Fibroblast of peridontal ligament (primary cell): ENCODE measurements around the gene DNAJB1.

Experiments used
- DNase-seq: peaks from one replicate; pipeline ENCODE4 v3.0.0-alpha.2; 2010; ENCODE audit errors: extremely low read depth

DNAJB1 gene

DNA sequence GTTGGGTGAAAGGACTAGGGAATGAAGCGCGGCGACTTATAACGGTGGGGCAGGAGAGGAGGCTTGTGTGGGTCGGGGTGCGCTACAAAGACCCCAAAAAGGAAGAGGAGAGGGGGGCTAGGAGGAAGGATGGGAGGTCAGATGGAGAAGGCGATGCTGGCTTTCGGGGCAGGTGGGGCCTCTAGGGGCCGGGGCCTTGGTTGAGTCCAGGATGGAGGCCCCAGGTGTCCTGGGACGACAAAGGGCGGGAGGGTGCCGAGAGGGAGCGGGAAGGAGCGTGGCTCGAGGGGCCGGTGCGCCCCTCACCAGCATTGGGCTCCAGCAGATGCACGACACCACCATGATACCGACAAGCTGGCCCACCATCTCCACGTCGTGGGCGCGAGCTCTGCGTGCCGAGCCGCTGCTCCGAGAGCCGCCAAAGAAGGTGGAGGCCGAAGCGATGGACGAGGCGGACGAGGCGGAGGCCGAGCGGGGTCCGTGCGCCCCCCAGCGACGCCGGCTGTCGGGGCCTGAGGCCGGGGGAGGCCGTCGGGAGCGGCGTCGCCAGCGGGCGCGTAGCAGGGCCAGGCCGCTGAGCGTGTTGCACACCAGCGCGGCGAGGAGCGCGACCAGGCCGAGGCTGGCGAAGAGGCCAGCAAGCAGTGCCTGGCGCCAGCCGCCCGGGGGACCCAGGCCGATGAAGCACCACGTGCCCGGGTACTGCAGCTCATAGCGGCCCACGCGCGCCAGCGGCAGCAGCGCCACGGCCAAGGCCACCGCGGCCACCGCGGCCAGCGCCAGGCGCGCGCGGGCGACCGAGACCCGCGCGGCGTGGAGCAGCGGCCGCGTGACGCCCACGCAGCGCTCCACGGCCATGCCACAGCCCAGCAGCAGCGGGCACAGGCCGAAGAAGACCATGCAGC is 44.9 kb downstream of the DNAJB1 start:
- no peak for DNase-seq

DNA sequence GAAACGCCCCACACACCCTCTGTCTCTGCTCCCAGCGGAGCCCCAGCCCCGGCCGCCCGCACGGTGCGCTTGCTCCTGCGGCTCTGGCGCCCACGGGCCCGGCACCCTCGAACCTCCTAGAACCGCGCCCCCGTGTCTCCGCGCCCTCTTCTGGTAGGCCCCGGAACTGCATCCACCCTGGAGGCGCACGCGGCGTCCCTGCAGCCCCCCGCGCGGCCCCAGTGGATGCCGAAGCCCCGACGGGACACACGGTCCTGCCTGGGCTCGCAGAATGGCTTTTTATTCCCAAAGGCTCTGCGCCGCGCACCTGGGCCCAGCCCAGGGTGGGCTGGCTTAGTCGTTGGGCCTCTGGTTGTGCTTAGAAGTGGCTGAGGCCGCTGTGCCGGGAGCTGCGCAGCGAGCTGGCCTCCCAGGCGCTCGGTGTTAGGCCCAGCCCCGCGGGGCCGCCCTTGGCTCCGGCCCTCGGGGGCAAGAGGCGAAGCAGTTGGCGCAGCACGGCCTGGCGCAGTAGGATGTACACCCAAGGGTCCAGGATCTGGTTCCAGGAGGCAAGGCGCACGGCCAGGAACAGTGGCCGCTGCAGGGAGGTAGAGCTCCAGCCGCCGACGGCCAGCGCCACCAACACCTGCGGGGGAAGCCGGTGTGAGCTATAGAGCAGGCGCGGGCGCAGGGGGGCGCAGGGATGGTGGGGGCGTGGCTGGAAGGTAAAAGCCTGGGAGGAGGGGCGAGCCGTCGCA is 45.8 kb downstream of the DNAJB1 start:
- peak; percentile 33 for DNase-seq

DNA sequence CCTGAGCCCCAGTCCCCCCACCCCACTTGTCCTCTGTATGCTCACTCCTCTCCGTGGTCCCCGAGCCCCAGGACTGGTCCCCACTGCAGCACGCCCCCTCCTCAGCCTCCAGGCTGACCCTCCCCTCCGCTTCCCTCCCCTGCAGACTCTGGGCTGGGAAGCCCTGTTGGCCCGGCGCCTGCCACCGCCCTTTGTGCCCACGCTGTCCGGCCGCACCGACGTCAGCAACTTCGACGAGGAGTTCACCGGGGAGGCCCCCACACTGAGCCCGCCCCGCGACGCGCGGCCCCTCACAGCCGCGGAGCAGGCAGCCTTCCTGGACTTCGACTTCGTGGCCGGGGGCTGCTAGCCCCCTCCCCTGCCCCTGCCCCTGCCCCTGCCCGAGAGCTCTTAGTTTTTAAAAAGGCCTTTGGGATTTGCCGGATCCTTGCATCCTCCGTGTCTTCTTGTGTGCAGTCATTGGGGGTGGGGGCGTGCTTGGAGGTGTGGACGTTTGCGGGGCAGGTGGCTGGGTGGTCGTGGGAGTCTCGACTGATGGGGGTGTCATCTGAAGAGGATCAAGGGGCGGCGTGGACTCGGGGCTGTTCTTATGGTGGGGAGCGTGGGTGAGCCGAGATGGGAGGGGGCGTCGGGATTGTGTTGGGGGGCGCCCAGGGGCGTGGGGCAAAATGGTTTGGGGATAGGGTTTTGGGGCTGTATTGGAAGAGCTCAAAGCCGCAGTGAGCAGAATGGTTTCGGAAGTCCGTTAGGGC is 46.6 kb downstream of the DNAJB1 start:
- DNase-seq, result no peak

DNA sequence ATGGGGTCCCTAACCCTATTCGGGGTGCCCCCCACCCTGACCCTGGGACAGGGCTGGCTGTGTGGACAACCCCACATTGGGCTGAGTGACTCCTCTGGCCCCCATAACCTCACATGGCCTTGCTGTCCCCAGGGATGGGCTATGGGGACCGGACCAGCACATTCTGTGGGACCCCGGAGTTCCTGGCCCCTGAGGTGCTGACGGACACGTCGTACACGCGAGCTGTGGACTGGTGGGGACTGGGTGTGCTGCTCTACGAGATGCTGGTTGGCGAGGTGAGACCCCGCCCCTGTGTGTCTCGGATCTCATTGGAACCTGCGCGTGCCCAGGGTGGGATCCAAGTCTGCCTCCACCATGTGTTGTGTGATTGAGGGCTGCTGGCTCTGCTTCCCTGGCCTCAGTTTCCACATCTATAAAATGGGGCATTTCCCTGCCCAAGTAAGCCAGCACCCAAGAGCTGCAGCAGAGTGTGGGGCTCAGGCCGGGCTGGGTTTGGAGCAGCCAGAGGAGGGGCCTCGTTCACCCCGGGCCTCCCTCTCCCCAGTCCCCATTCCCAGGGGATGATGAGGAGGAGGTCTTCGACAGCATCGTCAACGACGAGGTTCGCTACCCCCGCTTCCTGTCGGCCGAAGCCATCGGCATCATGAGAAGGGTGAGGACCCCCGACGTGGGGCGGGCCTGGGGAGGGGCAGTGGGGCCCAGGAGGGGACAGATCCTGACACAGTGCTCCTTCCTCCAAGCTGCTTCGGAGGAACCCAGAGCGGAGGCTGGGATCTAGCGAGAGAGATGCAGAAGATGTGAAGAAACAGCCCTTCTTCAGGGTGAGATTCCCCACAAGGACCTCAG is 47.9 kb downstream of the DNAJB1 start:
- DNase-seq, result no peak

DNA sequence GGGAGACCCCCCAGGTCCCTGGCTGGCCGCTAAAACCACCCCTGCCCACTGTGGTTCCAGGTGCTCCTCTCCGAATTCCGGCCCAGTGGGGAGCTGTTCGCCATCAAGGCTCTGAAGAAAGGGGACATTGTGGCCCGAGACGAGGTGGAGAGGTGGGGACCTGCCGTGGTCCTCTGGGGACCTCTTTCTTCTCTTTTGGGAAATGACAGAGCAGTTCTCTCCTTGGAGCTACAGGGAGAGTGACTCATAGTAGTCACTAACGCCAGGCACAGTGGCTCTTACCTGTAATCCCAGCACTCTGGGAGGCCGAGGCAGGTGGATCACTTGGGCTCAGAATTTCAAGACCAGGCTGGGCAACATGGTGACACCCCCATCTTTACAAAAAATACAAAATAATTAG is 50.4 kb downstream of the DNAJB1 start:
- DNase-seq, result no peak

DNA sequence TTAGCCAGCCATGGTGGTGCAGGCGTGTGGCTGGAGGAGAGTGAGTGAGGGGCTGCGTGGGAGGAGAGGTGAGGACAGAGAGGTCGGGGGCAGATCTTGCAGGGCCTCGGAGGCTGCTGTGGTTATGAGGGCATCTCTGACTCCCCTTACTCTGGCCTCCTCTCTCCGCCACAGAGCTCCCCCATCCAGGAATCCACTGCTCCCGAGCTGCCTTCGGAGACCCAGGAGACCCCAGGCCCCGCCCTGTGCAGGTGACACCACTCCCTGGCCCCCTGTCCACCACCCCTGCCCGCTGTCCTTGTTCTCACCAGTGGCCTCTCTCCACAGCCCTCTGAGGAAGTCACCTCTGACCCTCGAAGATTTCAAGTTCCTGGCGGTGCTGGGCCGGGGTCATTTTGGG is 50.8 kb downstream of the DNAJB1 start:
- no peak for DNase-seq
